ENCODE data around the gene TSHR.
A peak's percentile ranks its signal among the peaks of the same experiment; 100 is the strongest.

Gene TSHR

GRCh38 chr14:81144824-81145603, 189.6 kb downstream of the TSHR start:
- no peak for DNase-seq

DNA sequence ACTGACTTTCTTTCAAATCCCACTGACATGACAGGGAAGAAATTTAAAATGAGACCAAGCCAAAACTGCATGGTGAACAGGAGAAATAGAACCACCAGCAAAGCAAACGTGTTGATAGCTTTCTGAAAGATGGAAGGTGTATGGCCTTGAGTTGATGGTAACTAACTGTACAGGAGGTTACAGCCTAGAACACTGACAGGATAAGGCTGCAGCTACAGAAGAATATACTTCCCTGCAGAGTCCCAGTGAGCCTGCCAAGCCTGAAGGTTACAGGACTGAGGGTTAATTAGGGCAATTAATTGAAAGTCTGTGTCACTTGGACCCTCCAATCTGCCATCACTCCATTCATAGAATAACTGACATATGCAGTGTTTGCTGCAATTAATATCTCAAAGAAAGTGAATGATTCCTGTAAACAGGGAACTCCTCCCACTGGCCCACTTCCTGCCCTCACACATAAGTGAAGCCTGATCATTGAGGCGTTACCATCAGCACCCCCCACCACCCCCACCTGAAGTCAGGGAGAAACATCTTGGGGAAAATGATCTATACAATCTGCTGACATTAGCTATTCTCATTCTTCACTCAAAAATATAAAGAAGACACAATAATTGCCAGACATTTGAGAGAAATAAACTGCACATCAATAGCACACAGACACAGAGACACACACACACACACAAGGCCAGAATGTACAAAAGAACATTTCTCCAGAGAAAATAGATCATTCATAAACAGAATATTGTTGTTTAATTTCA, 191.9 kb downstream of the TSHR start:
- no peak for DNase-seq

DNA sequence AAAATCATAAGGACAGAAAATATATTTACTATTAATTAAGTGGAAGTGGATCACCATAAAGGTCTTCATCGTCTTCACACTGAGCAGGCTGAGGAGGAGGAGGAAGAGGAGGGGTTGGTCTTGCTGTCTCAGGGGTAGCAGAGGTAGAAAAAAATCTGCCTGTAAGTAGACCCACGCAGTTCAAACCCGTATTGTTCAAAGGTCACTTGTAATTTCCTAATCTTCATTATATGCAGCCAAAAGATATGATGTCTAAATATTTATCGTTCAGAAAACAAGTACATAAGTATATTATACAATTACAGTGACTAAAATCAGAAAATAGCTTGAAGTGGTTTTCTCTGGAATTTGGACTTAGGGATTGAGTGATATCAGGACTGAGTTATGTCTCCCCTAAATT, 193.2 kb downstream of the TSHR start:
- no peak for DNase-seq

- DNase-seq = no peak
Observed at GRCh38 chr14:81153187-81153586, 197.8 kb downstream of the TSHR start.

GRCh38 chr14:81157431-81157830, 202.0 kb downstream of the TSHR start:
- no peak for DNase-seq

DNA sequence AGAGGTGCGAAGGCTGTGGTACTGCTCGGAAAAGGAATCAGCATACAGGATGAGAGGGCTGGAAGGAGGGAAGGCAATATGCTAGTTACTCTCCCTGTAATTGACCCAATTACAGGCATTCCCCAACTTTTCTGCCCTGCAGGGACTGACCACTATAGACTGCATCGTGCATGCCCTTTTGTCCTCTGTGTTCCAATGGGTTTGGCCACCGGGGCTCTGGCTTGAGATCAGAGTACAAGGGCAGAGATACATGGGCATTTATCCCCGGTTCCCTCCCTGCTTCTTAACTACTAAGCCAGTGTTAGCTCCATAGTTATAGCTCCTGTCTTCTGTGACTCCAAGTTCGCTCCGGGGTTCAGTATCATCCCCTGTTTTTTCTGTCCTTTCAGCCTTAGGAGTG, 205.7 kb downstream of the TSHR start:
- no peak for DNase-seq

GRCh38 chr14:81161749-81162148, 206.3 kb downstream of the TSHR start:
- no peak for DNase-seq

- DNase-seq = no peak
Observed at GRCh38 chr14:81162941-81163340, 207.5 kb downstream of the TSHR start.

DNA sequence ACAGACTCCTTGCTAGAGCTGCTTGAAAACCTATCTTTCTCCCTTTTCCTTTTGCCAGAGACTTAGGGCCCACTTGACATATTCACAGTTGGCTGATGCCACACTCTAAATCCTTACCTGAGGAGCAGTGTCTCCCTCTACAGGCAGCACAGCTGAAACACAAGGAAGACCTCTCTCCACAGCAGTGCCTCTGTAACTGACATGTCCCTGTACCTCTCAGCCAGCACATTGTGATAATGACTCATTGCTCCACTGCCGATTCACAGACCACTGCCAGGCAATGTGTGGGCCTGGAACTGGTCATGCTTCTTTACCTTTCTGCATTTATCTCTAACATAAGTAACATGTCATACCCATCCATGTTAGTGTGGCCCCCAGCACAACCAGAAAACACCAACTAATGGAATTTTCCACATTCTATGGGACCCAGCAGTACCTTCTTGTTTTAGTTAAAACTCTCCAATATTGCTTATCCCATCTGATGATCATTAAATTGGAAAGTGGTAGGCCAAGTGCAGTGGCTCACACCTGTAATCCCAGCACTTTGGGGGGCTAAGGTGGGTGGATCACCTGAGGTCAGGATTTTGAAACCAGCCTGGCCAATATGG, 208.8 kb downstream of the TSHR start:
- DNase-seq = peak; percentile 61 to 65

DNA sequence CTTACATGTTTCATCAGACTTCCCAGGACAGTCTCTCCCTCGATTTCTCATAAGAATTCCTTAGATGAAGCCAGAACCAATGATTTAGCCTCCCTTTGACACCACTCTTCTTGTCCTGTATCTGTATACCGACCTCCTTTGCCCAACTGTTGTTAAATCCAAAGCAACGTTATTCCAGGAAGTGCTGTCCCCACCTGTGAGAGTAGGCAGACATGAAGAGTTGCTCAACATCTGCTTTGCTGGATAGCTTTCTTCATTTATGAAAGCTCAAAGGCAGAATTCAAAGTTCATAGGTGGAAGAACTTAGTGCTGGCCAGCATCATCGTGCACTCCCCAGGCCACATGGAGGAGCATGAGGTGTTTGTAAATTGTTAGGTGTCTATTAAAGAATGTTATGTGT, 209.8 kb downstream of the TSHR start:
- no peak for DNase-seq

- DNase-seq = no peak
Observed at GRCh38 chr14:81166121-81166520, 210.7 kb downstream of the TSHR start.

DNA sequence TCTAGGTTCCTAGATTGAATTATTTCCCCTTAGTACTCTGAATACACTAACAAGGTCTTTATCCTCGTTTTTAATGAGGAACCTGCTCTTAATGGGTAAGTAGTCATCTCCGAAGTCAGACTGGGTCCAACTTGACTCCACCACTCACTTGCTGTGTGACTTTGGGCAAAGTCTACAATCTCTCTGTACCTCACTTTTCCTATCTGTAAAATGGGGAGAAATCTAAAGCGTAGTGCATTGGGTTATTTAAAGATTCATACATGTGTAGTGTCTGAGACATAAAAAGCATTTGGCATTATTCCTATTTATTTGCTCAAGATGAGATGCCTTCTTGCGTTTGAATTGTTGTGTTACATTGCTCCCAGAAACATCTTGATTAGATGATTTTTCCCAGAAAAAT, 213.8 kb downstream of the TSHR start:
- no peak for DNase-seq

DNA sequence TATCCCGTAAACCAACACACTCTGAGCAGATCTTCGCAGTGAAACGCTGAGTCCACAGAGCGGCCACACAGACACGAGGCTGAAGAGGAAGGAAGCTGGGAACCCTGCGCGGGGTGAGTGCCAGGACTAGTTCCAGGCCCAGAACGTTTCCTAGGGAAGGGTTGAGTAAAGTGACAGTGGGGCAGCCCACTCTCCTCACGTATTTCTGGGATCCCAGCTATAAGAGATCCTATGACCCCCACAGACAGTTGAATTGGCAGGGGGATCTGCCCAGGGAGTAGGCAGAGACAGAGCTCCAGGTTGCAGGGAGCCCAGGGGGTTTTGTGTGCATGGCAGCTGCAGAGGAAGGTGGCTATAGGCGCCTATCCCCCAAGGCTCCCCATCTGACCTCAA, 214.3 kb downstream of the TSHR start:
- DNase-seq = no peak

- DNase-seq = peak; percentile 81 to 90
Observed at GRCh38 chr14:81170104-81170828, 214.8 kb downstream of the TSHR start.

DNA sequence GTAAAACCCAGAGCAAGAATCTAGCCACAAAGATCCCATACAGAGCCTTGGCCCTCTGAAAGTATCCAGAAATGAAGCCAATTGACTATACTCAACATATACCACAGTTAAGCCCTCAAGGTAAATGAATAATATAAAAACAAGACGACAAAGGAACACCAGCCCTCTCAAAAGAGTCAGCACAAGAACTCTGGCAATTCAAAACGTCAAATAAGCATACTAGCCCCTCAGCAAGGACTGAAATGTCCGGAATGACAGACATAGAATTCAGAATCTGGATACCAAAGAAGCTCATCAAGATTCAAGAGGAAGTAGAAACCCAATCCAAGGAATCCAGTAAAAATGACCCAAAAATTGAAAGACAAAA, 215.4 kb downstream of the TSHR start:
- DNase-seq = no peak

GRCh38 chr14:81172353-81172752, 216.9 kb downstream of the TSHR start:
- no peak for DNase-seq

DNA sequence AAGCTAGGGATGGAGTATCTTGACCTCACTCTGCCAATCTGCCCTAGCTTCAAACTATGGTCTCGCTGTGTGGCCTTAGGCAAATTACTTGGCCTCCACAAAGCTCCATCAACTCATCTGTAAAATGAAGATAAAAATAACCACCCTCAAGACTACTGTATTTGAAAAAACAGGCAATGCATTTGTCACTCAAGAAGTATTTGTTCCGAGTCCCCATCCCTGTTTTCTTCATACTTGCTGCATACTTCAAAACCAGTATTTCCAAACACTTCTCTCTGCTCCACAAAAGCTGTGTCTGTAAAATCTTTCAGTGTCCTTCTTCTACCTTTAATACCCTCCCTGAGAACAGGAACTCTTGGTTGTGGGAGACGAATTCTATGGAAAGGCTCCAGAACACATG, 217.5 kb downstream of the TSHR start:
- DNase-seq = no peak

GRCh38 chr14:81176241-81176640, 220.8 kb downstream of the TSHR start:
- DNase-seq = no peak

GRCh38 chr14:81177225-81177624, 221.8 kb downstream of the TSHR start:
- DNase-seq = no peak

DNA sequence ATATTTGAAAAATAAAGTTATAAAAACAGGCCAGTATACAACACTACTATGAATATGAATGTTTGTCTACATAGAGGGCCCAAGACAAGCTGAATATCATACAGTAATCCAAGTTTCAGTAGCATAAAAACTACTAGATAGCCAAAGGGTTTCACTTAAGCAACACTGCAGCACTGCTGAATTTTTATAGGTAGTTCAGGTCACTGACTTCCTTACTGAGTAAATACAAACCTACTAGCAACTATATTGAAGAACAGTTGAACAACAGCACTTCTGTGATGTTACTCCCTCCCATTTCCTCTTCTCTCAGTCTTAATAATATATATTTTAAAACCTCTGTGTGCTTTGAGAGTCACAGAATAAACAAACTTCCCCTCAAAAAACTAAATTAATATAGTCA, 222.6 kb downstream of the TSHR start:
- no peak for DNase-seq

DNA sequence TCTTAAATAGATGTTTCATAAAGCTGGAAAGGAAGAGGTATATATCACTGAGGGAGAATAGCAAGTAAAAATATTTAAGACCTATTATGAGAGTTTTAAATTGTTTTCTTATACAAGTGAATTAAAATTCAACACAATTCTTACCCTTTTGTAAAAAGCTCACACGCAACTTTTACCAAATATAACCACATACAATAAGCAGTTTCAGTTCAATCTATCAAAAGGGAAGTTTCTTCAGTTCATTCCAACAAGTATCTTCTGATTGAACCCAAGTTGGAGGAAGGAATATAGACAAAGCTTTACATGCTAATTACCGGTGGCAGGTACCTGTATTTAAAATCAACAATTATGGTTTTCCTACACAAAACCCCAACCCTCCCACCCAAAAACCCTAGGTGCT, 224.2 kb downstream of the TSHR start:
- no peak for DNase-seq

- DNase-seq = no peak
Observed at GRCh38 chr14:81187832-81188522, 232.6 kb downstream of the TSHR start.

GRCh38 chr14:81192594-81192993, 237.2 kb downstream of the TSHR start:
- DNase-seq = no peak

All from SW 1271 (cell line).